AG04449 (cell line): Measurements from ENCODE around the gene PRMT9.

Source experiments
- CTCF ChIA-PET: fragments of 350-600 bp; formaldehyde crosslinking; extraction: SDS; loops from one replicate; lab custom pipeline; 2021; ENCODE audit warnings: antibody characterized with exemption; lab: Yijun Ruan, JAX
- POLR2A ChIA-PET: fragments of 400-600, 350-600 bp; formaldehyde crosslinking; extraction: SDS; loops from one replicate; lab custom pipeline; 2020; ENCODE audit warnings: antibody characterized with exemption, inconsistent platforms; lab: Yijun Ruan, JAX
- DNase-seq: peaks from one replicate; pipeline ENCODE4 v3.0.0-alpha.2; 2010; ENCODE audit warnings: low read depth, low spot score
- H3K4me3 ChIP-seq: 2 replicates; pipeline ENCODE4 v1.5.1; 2011; ENCODE audit warnings: low read depth, mild to moderate bottlenecking, control low read depth, low read length
- CTCF ChIP-seq: IDR thresholded peaks from one replicate; pipeline ENCODE4 v1.5.1; 2011; ENCODE audit warnings: mild to moderate bottlenecking, moderate library complexity, low read length, control low read depth, inconsistent platforms; ENCODE audit not compliant: insufficient read depth; ENCODE audit errors: missing control alignments

The PRMT9 gene

DNA sequence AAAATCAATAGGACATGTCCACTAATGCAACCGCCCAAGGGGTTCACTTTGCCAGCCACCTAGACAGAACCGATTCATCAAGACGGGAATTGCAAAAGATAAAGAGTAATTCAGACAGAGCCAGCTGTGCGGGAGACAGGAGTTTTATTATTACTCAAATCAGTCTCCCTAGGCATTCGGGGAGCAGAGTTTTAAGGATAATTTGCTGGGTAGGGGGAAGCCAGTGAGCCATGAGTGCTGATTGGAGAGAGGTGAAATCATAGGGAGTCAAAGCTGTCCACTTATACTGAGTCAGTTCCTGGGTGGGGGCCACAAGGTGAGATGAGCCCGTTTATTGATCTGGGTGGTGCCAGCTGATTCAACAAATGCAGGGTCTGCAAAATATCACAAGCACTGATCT lies 58.2 kb downstream of the PRMT9 start:
- ChIA-PET POLR2A (no interaction called here), CTCF (interaction anchor here (1.3 to 1.7 kb wide), 3 partner anchors 9 to 241 kb away, joined by 3 to 6 read pairs (median 5); partner anchors contain the start of gene TMEM184C)

DNA sequence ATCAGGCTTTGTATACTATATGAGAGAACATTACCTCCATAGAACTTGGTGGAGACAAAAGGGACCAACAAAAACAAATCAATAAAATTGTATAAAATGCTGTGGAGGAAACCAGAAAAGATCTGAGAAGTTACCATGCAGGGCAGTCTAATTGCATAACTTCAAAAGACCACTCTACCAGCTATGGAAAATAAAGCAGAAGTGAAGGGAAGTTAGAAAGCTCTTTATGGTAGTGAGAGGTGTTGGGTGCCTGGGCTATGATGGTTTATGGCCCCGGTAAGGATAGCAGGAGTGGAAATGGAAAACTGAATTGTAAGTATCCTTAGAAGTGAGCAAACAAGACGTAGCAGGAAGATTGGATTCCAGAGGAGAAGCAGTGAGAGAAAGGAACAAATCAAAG lies 63.6 kb downstream of the PRMT9 start:
- CTCF ChIA-PET: interaction anchor here (1.5 kb wide), 1 partner anchor 247 kb away, joined by 6 read pairs; no protein-coding TSS in a partner anchor

More for the DNA sequence above, 58.2 kb downstream of the PRMT9 start:
- DNase-seq: no peak
- H3K4me3 ChIP-seq: no peak overlapping the region
- no peak for TF ChIP-seq CTCF

GRCh38 chr4:147617841-147618691 lies 65.9 kb downstream of the PRMT9 start:
- ChIA-PET CTCF (interaction anchor here (0.8 to 3.4 kb wide), 12 partner anchors 8 to 599 kb away, joined by 3 to 32 read pairs (median 4); no protein-coding TSS in a partner anchor), POLR2A (interaction anchor here (1.4 kb wide), 1 partner anchor 65 kb away, joined by 12 read pairs; the partner anchor contains the start of gene PRMT9)
- TF ChIP-seq CTCF: no peak
- no peak for DNase-seq
- peak overlapping the region; percentile 91 for H3K4me3 ChIP-seq

More for the DNA sequence above, 63.6 kb downstream of the PRMT9 start:
- H3K4me3 ChIP-seq: no peak overlapping the region
- DNase-seq: no peak
- POLR2A ChIA-PET: no interaction called here
- no peak for TF ChIP-seq CTCF

DNA sequence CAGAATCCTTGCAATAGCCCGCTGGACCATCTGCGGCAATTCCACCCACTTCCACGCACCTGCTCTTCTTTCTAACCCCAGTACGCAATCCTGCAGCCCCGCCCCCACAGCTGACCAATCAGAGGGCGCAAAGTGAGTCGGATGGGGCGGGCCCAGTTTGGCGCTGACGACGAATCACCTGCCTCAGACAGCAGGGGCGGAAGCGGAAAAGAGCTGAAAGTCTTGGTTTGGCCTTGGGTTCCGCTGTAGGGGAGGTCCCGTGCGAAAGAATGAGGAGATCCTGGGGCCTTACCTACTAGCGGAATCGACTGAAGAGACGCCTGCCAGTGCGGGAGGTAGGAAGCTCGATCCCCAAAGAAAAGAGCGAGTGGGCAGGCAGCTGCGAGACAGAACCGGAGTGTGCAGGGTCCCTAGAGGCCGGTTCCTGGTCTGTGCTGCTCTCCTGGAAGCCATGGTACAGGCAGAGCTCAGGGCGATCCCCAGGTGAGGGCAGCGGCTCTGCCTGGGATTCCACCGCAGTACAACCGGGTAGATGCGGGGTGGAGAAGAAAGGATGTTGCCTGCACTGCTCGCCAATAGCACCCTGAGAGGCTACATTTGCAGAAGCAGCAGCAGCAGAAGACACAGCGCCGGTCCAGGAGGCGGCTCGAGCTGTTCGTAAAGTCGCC lies 66.7 kb downstream of the PRMT9 start, which contains the start of gene TMEM184C:
Gene TMEM184C, plus strand, starts transcription at position 225 of the 668 bp plus-strand sequence. CDS start 560 bp downstream, outside the sequence.
- CTCF ChIA-PET: interaction anchor here (0.8 to 3.4 kb wide), 14 partner anchors 9 to 598 kb away, joined by 3 to 32 read pairs (median 4); no protein-coding TSS in a partner anchor
- POLR2A ChIA-PET: interaction anchor here (1.2 to 1.4 kb wide), 2 partner anchors 17 to 66 kb away, joined by 4 to 12 read pairs; partner anchors contain the start of gene PRMT9
- peak; percentile 53 for DNase-seq
- H3K4me3 ChIP-seq: peak within 1 kb of the TSS; percentile 91
- peak; percentile 10 for TF ChIP-seq CTCF

- no peak for TF ChIP-seq CTCF
- POLR2A ChIA-PET: interaction anchor here (1.2 to 1.4 kb wide), 2 partner anchors 17 to 67 kb away, joined by 4 to 12 read pairs; partner anchors contain the start of gene PRMT9
- CTCF ChIA-PET: interaction anchor here (0.8 to 3.4 kb wide), 13 partner anchors 10 to 598 kb away, joined by 3 to 32 read pairs (median 4); no protein-coding TSS in a partner anchor
- H3K4me3 ChIP-seq: peak overlapping the region; percentile 91
- no peak for DNase-seq
These were observed 67.2 kb downstream of the PRMT9 start for GRCh38 chr4:147616849-147617172.

DNA sequence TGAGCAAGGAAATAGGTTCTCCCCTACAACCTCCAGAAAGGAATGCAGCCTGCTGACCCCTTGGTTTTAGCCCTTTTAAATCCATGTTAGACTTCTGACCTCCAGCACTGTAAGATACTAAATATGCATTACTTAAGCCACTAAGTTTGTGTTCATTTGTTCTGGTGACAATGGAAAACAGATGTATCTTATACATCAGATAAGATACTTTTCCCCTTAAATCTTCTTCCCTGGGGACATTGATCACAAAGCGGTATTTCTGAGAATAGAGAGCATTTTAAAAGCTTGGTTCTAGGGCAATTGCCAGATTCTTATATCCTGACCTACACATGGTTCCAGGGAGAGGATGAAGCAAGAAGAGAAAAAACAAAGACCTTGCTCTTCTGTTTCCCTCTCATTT lies 73.3 kb downstream of the PRMT9 start:
- no peak for DNase-seq
- POLR2A ChIA-PET: no interaction called here
- TF ChIP-seq CTCF: no peak
- CTCF ChIA-PET: interaction anchor here (0.7 kb wide), 1 partner anchor 256 kb away, joined by 3 read pairs; no protein-coding TSS in a partner anchor
- no peak overlapping the region for H3K4me3 ChIP-seq
